Smooth muscle cell (in vitro differentiated cells): ENCODE results near the gene UBR4. TPM values are rescaled to one million over a fixed set of nuclear protein-coding genes. Genes with fewer than 3 reads are reported as not detected.

ENCODE experiments used
- DNase-seq: peaks from one replicate; lab custom pipeline; 2025; ENCODE audit not compliant: unreplicated experiment; lab: John Stamatoyannopoulos, UW
- H2AFZ ChIP-seq: fragments of 200-600 bp; sonication (generic); 2 replicates; pipeline ENCODE4 v1.6.0; 2016; ENCODE audit warnings: antibody characterized with exemption, low read depth, mild to moderate bottlenecking
- H3F3A ChIP-seq: fragments of 200-600 bp; sonication (generic); 2 replicates; pipeline ENCODE4 v1.6.0; 2017; ENCODE audit warnings: antibody characterized with exemption, low read depth
- H3K27ac ChIP-seq: fragments of 200-600 bp; sonication (generic); 2 replicates; pipeline ENCODE4 v1.5.1; 2016; ENCODE audit warnings: low read depth, mild to moderate bottlenecking
- H3K27me3 ChIP-seq: fragments of 200-600 bp; sonication (generic); 2 replicates; pipeline ENCODE4 v1.6.1; 2016; ENCODE audit warnings: low read depth, mild to moderate bottlenecking
- H3K36me3 ChIP-seq: fragments of 200-600 bp; sonication (generic); 2 replicates; pipeline ENCODE4 v1.5.1; 2016; ENCODE audit warnings: low read depth
- H3K4me1 ChIP-seq: fragments of 200-600 bp; sonication (generic); 2 replicates; pipeline ENCODE4 v1.5.1; 2016; ENCODE audit warnings: low read depth
- H3K4me2 ChIP-seq: fragments of 200-600 bp; sonication (generic); 2 replicates; pipeline ENCODE4 v1.6.0; 2016; ENCODE audit warnings: mild to moderate bottlenecking
- H3K4me3 ChIP-seq: fragments of 200-600 bp; sonication (generic); 2 replicates; pipeline ENCODE4 v1.5.1; 2016; ENCODE audit warnings: mild to moderate bottlenecking
- H3K79me2 ChIP-seq: fragments of 200-600 bp; sonication (generic); 2 replicates; pipeline ENCODE4 v1.6.0; 2016; ENCODE audit warnings: low read depth, mild to moderate bottlenecking
- H3K9ac ChIP-seq: fragments of 200-600 bp; sonication (generic); 2 replicates; pipeline ENCODE4 v1.6.0; 2016; ENCODE audit warnings: low read depth
- H3K9me3 ChIP-seq: fragments of 200-600 bp; sonication (generic); replicated peaks from 2 replicates; pipeline ENCODE4 v1.5.1; 2016; ENCODE audit warnings: low read depth
- H4K20me1 ChIP-seq: fragments of 200-600 bp; sonication (generic); 2 replicates; pipeline ENCODE4 v1.6.0; 2016; ENCODE audit warnings: low read depth
- CTCF ChIP-seq: fragments of 200-600 bp; sonication (generic); IDR thresholded peaks from 2 replicates; pipeline ENCODE4 v1.5.1; 2017; ENCODE audit warnings: borderline replicate concordance, mild to moderate bottlenecking, antibody characterized with exemption; ENCODE audit not compliant: insufficient read depth, poor library complexity, severe bottlenecking
- WGBS: methylation state at CpG from one replicate; pipeline ENCODE4 v1.1.7; 2016; ENCODE audit warnings: low lambda C conversion rate; 5-methylcytosine and 5-hydroxymethylcytosine counted together
- polyA plus RNA-seq: library from polyadenylated mRNA; unstranded; fragments of >200 nt; fragmentation: Nextera tagmentation; extraction: Ambion mirVana; gene quantifications from 2 replicates; pipeline ENCODE4 v1.2.1, GENCODE V29; 2016
- total RNA-seq: library from RNA; depleted of rRNA; stranded (reverse); fragments of >200 nt; gene quantifications from 2 replicates; pipeline ENCODE4 v1.2.3, GENCODE V29; 2014

Gene UBR4
- total and polyA plus RNA-seq, 2 experiments from 2014 or later, result 62.7 to 142 TPM

DNA sequence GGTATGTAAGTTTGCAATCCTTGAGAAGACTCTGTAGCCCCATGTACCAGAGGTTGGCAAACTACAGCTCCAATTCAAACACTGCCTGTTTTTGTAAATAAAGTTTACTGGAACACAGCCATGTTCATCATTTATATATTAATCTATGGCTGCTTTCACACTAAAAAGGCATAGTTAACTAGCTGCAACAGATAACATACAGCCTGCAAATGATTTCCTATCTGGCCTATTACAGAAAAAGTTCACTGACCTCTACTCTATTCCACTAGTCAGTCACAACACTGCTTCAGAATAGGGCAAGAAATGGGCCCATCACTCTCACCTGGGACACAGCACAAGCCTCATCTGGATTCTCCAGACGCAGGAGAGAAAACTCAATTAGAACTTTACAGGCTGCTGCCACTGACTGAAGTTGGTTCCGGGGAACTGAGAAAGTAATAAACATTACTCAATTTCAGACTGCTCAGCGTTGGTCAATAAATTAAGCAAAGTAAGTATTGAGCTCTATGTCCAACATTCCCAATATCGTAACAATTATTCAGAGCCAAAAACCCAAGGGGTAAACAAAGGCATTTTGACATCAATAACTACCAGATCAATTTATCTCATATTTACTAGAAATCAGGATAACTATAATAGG is 10.6 kb downstream of the UBR4 start:
- Histone ChIP-seq H3K4me2 (no peak overlapping the region), H3K9ac (no peak overlapping the region), H3K79me2 (peaks cover 64% of the 10 kb centered on the region), H3K4me3 (no peak overlapping the region), H3K27ac (no peak overlapping the region), H3K9me3 (no peaks in the 10 kb centered on the region), H3F3A (no peaks in the 10 kb centered on the region), H3K36me3 (peaks cover 26% of the 10 kb centered on the region), H4K20me1 (peaks cover 84% of the 10 kb centered on the region), H2AFZ (no peak overlapping the region), H3K4me1 (no peaks in the 10 kb centered on the region), H3K27me3 (no peaks in the 10 kb centered on the region)
- no peak for TF ChIP-seq CTCF
- no peak for DNase-seq
- WGBS, result 97% methylated on average over 4 of the region's 4 CpGs

DNA sequence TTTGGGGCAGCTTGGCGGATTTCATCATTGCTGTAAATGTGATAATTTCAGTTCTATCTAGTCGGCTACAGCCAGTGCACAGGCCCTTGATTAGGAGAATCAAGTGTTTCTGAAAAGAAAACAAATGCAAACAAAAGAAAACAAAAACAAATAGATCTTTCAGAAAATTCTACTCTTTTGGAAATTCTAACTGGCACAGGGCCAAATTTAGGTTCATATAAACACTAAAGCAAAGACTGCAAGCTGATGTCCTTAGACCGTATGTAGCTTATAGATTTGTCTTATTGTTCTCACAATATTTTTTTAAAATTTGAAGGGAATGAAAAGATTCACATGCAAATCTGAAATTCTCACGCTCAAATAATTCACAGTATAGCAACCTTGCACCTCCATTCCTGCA is 11.2 kb downstream of the UBR4 start:
- Histone ChIP-seq H3K4me1 (no peaks in the 10 kb centered on the region), H4K20me1 (peaks cover 84% of the 10 kb centered on the region), H3K9me3 (no peaks in the 10 kb centered on the region), H3K79me2 (peaks cover 58% of the 10 kb centered on the region), H3K4me2 (no peak overlapping the region), H3K27ac (no peak overlapping the region), H3K27me3 (no peaks in the 10 kb centered on the region), H3F3A (no peaks in the 10 kb centered on the region), H3K4me3 (no peak overlapping the region), H3K36me3 (peaks cover 29% of the 10 kb centered on the region), H3K9ac (no peak overlapping the region), H2AFZ (no peak overlapping the region)
- no peak for DNase-seq
- TF ChIP-seq CTCF, result no peak
- 97% methylated on average over 4 of the region's 4 CpGs for WGBS

- no peaks in the 10 kb centered on the region for H3F3A ChIP-seq
- H2AFZ ChIP-seq, result no peak overlapping the region
- WGBS, result 86% methylated on average over 2 of the region's 2 CpGs
- no peak for DNase-seq
- peaks cover 38% of the 10 kb centered on the region for H3K36me3 ChIP-seq
- no peaks in the 10 kb centered on the region for H3K9me3 ChIP-seq
- H3K4me3 ChIP-seq, result no peak overlapping the region
- H4K20me1 ChIP-seq, result peaks cover 84% of the 10 kb centered on the region
- H3K4me2 ChIP-seq, result no peak overlapping the region
- TF ChIP-seq CTCF, result no peak
- H3K27me3 ChIP-seq, result no peaks in the 10 kb centered on the region
- H3K79me2 ChIP-seq, result peaks cover 48% of the 10 kb centered on the region
- no peak overlapping the region for H3K27ac ChIP-seq
- H3K4me1 ChIP-seq, result no peaks in the 10 kb centered on the region
- H3K9ac ChIP-seq, result no peak overlapping the region
These were observed 12.2 kb downstream of the UBR4 start for GRCh38 chr1:19197845-19198244.

GRCh38 chr1:19196331-19196730 is 13.7 kb downstream of the UBR4 start:
- no peaks in the 10 kb centered on the region for H3K27me3 ChIP-seq
- no peaks in the 10 kb centered on the region for H3F3A ChIP-seq
- no peak overlapping the region for H2AFZ ChIP-seq
- no peaks in the 10 kb centered on the region for H3K4me1 ChIP-seq
- H3K4me2 ChIP-seq, result no peak overlapping the region
- DNase-seq, result no peak
- H3K27ac ChIP-seq, result no peak overlapping the region
- H3K9me3 ChIP-seq, result no peaks in the 10 kb centered on the region
- peaks cover 52% of the 10 kb centered on the region for H3K36me3 ChIP-seq
- H3K4me3 ChIP-seq, result no peak overlapping the region
- H4K20me1 ChIP-seq, result peaks cover 76% of the 10 kb centered on the region
- H3K9ac ChIP-seq, result no peak overlapping the region
- WGBS, result 79% methylated on average over 3 of the region's 3 CpGs
- TF ChIP-seq CTCF, result no peak
- H3K79me2 ChIP-seq, result peaks cover 38% of the 10 kb centered on the region
